ENCODE data around the gene AGA.

AGA gene

DNA sequence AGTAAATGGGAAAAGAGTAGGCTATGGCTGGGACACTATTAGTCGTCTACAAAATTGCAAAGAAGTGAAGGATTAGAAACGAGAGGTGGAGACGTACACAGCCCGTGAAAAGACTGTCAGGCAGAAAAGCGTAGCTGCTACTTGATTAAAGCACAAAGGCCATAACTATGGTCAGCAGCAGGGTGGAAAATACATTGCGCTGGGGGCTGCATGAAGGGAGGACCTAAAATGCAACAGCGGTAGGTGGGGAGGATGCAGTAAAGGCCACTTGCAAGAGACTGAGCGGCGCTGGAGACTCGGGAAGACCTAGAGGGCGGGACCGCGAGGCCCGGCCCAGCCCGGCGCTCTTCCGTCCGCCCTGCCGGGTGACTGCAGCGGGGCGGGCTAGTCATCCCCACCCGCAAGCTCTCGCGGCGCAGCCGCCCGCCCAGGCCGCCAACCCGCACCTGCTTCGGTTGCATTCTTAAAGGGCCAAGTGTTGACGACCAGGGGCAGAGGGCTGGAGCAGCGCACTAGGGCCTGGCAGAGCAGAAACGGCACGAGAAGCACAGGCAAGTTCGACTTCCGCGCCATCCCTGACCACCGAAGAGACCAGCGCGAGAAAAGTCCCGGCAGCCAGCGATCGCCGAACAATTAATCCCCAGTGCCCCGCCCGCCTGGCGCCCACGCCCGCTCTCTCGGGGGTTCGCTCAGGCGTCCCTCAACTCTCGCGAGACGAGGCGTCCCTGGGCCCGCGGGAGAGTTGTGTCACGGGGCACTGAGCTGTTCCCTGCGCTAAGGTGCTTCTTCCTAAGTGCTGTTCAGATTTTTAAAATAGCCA, at the start of gene AGA:
Gene AGA (minus strand): TSS at position 635 of the 820 bp plus-strand sequence. CDS start 62 bp downstream, at position 573.
- peak; percentile 85 for DNase-seq

DNA sequence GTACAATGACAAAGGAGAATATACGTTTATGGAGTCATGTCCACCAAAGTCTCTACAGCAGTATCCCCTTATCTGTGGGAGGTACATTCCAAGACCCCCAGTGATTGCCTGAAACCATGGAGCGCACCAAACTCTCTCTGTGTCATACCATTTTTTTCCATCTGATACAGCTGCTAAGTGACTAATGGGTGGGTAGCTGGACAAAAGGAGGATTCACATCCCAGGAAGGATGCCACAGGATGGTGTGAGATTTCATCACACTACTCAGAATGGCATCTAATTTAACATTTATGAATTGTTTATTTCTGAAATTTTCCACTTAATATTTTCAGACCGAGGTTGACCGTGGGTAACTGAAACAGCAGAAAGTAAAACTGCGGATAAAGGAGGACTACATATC, 49.8 kb upstream of the AGA start:
- DNase-seq = no peak

DNA sequence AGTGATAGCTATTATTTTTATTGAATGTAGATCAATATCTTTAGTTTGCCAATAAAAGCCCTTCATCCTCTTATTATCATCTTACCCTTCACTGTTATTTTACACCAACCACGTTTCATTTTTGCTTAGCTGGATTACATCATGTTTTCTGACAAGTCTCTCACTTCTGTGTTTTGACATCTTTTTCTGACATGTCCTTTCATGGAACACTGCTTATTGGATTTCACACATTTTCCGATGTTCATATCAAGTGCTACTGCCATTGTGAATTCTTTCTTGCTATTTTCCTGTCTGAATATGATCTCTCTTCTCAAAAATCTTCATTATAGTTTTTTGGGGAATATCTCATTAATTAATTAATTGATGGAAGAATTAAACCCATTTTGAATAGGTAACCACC, 48.5 kb upstream of the AGA start:
- no peak for DNase-seq

DNA sequence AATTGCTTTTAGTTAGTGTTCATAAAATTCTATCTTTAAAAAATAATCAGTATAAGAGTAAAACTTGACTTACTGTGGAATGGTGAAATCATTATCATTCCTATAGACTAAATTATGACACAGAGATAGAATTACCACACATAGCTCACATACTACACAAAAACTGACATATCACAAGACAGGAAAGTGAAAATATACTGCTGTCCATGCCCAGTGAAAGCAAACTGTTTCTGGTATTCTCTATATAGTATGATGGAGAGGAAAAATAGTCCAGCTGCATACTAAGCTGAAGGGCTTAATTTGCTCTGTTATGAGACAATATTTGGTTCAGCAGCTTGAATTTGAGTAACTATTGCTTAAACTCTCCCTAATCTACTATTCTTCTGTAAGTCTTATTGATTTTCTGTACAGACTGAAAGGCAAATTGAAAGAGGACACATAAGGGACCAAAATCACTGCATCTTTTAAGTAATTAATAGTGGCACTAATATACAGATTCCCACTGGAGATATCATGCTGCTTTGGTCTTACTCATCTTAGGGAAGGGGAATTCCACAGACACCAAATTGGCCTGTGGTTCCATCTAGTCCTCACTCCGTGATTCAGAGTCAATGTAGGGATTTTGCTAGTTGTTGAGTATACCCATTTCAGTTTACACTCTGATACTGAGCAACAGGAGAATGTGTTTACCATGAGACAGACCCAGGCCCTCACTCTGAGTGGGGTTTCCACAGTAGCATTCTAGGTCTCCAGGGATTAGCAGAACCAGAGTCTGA, 47.4 kb upstream of the AGA start:
- no peak for DNase-seq

DNA sequence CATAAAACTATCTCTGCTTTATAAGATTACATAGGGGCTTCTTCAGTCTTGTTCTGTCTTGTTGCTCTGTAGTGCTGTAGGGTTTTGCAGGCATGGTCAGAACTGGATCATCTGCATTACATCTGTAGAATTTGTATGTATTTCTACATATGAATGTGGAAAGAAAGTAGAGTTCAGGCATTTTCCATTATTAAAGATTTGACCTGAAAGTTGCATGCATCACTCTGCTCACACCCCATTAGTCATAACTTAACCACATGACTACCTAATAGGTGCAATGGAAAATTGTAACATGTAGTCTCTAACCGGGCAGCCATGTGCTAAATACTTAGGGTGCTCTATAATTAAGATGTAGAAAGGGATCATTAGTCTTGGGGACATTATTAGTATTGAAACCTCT, 45.7 kb upstream of the AGA start:
- no peak for DNase-seq

DNA sequence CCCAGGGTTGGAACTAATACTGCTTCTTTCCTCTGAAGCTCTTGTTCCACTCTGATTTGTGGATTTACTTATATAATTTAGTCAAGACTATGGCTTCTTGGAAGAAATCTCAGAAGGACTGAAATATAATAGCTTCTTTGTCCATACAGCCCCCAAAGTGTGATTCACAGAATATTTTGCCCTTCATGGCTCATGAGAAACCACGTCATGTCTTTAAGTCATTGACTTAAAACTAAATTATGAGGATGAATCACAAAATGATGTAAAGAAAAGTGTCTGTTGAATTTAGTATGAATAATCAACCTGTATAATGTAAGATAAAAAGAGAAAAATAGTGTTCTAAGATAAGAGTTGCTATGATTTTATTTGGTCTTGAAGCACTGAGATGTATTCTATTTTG, 43.3 kb upstream of the AGA start:
- DNase-seq = no peak

DNA sequence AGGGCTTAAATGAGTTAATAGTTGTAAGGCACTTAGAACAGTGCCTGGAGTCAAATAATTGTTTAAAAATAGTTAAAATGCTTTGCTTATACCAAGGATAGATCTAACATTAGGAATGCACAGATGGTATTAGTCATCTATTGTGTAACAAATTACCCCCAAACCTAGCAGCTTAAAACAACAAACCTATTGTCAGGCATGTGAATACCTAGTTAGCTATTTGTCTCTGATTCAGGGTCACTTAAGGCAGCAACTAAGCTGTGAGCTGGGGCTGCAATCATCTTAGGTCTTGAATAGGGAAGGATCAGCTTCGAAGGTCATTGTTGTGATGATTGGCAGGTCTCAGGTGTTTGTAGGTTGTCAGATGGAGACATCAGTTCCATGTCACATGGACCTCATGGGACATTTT, 42.4 kb upstream of the AGA start:
- DNase-seq = no peak

DNA sequence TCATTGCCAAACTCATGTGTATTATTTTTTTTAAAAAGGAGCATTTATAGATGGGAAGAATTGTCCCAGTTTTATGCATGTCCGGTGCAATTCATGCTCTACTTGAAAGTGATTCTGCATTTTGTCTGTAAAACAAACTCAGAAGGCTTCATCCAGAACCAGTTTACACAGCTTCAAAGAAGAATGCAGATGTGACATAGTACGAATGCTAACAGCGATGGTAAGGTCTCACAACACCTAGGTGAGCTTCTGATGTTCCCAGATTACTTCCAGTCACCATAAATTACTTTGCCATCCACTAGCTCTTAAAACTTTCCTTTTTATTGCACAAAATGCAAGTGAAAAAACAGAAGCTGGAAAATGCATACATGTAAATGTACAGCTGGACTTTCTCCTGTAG, 41.5 kb upstream of the AGA start:
- no peak for DNase-seq

DNA sequence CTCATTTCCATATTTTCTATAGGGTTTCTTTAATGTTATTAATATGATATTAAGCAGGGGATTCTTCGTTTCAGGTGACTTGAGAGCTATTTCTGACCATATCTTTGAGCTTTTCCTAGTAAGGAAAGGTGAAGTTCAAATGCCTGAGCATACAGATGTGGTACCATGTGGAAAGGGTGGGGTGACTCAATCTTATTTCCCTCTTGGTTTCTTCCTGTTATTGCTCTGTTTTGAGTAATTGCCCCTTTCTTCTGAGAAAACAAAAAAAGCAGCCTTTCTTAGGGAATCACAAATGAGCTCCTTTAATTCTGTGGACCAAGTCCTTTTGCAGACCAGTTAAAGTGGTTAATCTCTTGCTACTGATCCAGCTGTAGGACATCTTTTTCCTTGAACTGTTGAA, 41.0 kb upstream of the AGA start:
- DNase-seq = no peak

DNA sequence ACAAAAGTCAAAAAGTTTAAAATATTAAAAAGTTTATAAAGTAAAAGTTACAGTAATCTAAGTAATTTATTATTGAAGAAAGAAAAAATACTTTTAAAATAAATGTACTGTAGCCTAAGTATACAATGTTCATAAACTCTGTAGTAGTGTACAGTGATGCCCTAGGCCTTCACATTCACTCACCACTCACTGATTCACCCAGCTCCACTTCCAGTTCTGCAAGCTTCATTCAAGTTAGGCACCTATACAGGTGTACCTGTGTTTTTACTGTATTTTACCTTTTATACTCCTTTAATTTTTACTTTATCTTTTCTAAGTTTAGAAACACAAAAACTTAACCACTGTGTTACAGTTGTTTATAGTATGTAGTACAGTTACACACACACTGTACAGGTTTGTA, 40.1 kb upstream of the AGA start:
- no peak for DNase-seq

DNA sequence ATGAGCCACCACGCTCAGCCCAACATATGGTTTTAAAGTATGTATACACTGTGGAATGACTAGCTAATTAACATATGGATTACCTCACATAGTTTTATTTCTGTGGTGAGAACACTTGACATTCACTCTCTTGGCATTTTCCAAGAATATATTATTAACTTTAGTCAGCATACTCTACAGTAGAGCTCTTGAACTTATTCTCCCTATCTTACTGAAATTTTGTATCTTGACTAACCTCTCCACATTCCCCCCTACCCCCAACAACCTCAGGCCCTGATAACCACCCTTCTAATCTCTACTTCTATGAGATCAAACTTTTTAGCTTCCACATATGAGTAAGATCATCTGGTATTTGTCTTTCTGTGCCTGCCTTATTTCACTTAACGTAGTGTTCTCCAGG, 38.6 kb upstream of the AGA start:
- DNase-seq = no peak

DNA sequence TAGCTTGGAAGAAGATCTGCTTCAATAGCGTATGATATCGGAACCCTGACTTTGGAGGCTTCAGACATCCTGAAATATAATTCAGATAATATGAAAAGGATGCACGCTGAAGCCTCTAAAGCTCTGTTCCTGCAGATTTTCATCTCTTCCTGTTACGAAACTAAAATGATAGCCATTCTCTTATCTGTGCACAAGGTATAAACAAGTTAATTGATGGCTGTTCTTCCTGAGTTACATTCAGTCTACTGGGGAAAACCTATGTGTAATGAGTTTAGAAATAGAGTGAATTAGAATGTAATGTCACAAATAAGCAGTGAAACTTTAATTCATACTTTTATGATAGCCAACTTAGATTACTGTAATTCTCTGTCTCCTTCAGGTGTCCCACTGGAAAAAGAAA, 36.8 kb upstream of the AGA start:
- DNase-seq = no peak

DNA sequence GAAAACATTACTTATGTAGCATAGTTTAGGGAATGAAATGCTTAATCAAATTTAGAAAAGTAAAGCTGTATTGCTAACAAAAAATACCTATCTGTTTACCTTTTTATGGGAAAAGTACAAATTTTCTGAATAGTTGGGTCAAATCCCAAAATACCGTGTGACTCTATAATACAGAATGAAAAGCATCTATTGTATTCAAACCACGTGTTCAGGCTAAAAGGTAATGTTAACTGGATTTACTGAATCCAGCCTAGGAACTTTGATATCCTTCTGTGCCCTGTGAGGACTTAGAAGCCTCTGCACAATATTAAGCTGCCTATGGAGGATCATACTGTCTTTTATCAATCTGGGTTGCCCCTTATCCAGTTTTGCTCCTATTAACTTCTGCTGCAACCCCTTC, 36.3 kb upstream of the AGA start:
- DNase-seq = no peak

DNA sequence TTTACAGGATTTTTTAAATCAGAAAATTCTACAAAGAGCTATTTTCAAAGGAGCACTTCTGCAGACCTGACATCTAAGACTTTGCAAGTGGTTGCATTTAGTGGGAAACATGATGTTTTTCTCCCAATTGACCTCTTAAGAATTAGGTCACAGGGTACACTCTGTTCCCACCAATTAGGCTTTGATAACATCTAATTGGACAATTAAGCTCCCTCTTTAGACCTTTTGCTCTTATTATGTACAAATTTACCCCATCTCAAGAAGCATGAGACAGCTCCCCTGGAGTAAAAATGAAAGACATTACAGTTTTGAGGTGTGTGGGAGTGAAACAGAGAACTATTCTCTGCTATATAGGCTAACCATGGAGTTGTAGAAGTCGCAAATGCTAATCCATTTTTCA, 31.8 kb upstream of the AGA start:
- DNase-seq = no peak

DNA sequence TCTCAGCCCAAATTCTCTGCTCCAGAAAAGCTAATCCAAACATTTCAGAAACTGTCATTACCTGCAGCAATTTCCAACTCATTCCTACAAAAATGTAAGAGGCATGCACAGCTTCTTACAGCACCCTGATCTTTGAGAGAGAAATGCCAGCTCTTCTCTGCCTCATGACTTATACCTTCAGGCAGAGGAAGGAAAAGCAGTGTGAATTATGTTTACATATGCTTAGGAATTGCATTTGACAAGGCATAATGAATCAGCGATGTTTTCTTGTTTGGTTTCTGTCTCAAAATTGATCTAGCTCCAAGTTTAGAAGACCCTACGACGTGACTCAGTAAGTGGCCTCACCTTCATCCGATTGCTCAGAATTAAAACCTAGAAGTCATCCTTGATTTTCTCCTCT, 21.8 kb upstream of the AGA start:
- DNase-seq = no peak

DNA sequence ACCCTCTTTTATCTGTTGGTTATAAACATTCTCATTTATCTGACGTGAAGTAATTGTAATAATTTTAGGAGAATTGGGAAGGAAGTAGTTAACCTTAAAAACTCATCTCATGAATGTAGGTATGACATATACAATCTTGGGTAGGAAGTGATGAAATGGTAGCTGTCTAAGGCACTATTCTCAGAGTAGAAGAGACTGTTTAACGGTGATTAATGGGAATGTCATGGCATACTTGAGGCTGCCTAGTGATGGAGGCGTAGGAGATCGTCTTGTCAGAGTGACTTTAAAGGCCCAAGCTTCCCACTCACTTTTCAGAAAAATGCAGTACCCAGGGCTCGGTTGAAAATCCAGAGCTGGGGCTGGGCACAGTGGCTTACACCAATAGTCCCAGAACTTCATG, 19.4 kb upstream of the AGA start:
- no peak for DNase-seq

DNA sequence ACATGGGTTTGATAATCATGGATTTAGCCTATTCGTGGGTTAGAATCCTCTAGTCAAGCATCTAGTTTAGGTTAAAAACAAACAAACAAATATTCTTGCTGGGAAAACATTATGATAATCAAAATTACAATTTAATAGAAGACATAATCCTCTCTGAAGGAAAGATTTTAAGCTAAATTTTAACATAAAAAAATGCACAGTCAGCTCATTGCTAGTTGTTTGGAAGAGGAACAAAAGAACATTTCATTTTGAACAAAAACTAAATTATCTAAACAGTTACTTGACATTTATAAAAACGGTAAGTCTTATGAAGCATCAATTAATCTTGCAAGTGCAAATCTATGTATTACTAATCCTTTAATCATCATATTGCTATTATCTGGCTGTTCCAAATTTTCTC, 18.2 kb upstream of the AGA start:
- DNase-seq = no peak

DNA sequence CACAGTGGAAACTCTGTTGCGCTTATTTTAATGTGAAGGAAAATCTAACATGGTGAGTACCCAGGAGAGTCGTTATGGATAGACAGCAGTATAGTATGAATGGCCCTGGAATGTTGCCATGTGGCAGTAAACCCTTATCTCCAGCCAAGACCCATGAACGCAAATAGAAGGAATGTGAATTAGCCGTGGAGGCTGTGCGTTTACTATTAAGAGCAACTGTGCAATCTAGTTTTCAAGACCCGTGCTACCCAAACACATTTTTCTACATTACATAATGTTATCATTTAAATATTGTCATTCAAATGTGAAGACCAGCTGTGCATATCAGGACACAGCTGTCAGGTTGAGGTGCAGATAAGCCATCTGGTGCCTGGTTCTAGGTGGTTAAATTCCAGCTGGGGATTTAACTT, 13.3 kb upstream of the AGA start:
- no peak for DNase-seq

DNA sequence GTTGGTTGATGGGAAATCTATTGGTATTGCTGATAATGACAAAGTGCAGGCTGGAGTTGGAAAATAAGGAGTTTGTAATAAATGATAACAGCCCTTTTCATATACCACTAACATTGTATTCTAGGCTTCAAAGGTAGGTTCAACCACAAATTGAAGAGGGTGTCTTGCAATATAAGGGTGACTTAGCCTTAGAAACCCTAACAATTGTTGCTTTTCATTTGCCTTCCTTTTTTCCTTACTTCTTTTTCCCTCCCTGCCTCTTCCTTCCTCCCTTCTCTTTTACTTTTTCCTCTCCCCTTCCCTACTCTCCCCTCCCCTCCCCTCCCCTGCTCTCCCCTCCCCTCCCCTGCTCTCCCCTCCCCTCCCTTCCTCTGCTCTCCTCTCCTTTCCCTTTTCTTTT, 10.9 kb upstream of the AGA start:
- no peak for DNase-seq

DNA sequence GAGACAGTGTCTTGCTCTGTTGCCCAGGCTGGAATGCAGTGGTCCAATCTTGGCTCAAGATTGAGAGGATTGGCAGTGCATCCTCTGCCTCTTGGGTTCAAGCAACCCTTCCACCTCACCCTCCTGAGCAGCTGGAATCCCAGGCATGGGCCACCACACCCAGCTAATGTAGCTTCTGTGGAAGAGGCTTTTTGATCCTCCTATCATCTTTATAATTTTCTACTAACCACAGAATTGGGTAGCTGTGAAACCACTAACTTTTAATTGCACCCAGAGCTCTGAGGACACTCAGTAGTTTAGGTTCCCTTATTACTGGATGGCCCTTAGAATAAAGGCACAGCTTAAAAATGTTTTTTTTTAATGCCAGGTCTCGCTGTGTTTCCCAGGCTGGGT, 8.9 kb upstream of the AGA start:
- no peak for DNase-seq

DNA sequence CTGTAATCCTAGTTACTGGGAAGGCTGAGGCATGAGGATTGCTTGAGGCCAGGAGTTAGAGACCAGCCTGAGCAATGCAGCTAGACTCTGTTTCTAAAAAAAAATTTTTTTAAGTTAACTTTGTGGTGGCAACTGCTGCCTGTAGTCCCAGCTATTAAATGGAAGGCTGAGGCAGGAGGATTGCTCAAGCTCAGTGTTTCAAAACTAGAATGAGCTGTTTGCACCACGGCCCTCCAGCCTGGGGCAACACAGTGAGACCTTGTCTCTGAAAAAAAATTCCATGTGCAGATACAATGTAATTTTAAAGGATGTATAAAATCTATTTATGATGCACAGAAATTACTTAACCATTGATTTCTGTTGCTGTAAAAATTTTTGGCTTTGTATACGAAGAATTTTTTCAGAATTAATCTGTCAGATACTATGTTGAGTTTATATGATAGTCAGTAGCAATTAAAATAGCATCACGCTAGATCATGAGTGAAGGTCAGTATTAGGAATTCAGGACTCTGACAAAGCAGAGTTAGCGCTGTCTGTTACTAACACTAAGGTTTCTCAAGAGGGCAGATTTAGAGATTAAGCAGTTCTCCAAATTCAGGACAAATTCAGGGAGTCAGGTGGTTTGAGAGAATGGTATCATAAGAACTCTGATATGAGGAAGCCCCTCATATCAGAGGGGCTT, 8.3 kb upstream of the AGA start:
- DNase-seq = no peak

DNA sequence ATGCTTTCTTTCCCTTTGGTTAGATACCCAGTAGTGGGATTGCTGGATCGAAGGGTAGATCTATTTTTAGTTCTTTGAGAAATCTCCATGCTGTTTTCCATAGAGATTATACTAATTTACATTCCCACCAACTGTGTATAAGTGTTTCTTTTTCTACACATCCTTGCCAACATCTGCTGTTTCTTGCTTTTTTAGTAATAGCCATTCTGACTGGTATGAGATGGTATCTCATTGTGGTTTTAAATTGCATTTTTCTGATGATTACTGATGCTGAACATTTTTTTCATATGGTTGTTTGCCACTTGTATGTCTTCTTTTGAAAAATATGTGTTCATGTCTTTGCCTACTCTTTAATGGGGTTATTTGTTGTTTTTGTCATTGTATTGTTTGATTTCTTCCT, 6.6 kb upstream of the AGA start:
- no peak for DNase-seq

DNA sequence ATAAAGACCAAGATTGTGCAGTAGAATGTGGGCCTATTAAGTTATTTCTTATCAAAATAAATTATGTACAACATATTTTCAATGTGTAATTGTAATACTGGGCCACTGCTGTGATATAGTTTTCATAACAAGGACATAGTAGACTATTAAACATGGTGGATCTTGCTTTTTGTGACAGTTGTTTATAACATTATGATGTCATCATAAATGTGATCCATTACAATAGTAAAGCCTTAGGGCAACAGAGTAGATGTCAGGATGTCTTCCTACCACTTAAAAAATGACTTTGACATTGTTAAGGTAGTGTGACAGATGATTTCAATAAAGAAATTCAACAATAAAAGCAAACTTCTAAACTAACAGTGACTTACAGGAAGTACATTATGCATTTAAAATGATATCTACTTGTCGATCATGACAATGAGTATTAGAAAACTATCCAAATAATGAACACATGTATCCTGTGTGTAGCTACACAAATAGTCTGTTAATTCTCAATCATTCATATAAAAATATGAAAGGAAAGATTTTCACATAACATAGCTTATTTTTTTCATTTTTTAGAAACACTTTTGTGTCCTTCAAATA, 5.3 kb upstream of the AGA start:
- no peak for DNase-seq

DNA sequence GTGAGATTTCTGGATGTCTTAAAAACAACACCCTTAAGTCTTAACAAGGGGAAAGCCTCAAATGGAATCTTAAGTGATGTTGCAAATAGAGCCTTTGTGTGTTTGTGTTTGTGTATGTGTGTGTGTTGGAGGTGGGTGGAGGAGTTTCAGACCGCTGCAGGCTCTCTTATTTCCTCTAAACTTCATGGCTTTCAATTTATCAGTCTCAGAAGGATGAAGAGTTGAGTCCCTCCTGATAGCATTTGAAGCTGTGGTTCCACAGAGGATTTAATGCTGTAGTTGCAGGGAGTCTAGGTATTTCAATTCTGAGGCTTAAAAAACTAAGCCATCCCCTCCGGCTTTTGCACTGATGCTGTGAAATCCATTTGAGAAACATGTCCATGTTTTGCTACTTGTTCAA, 4.3 kb upstream of the AGA start:
- no peak for DNase-seq

All from RPMI8226 (cell line).